K562 (cell line): ENCODE data around the gene KIF3B. TPM values are rescaled to one million over a fixed set of nuclear protein-coding genes. Genes with fewer than 3 reads are reported as not detected.

Experiments
- ATF4 ChIP-seq: fragments of 450-650 bp; formaldehyde crosslinking; IDR thresholded peaks from 2 replicates; pipeline ENCODE4 v1.4.0; 2022; ENCODE audit warnings: mild to moderate bottlenecking, moderate library complexity
- BCLAF1 ChIP-seq, 2 experiments: fragments of 450-650 bp in 1 of 2; IDR thresholded peaks; 2 replicates each; pipeline ENCODE4 v1.6.1; 2011 to 2017; ENCODE audit warnings: low read depth in 2 of 2, antibody characterized with exemption in 1 of 2, borderline replicate concordance in 1 of 2, low read length in 1 of 2, mild to moderate bottlenecking in 1 of 2, mixed read lengths in 1 of 2; ENCODE audit not compliant: control insufficient read depth in 1 of 2
- BRD9 ChIP-seq: fragments of 450-650 bp; IDR thresholded peaks from 2 replicates; pipeline ENCODE4 v1.6.1; 2018; ENCODE audit warnings: low read depth; ENCODE audit not compliant: partially characterized antibody
- CREB1 ChIP-seq, 2 experiments: sonication (generic) in 1 of 2; formaldehyde crosslinking in 1 of 2; IDR thresholded peaks; 2 replicates each; pipeline versions ENCODE4 v1.6.1 to v1.8.0; 2012 to 2022; ENCODE audit warnings: inconsistent platforms in 1 of 2, mild to moderate bottlenecking in 1 of 2, missing genetic modification reagents in 1 of 2, moderate library complexity in 1 of 2
- ELF1 ChIP-seq: fragments of 200-800 bp; sonication (Bioruptor generic); IDR thresholded peaks from 2 replicates; pipeline ENCODE4 v1.6.1; 2016; ENCODE audit warnings: missing genetic modification characterization, missing compliant biosample characterization
- ELK1 ChIP-seq: sonication (generic); formaldehyde crosslinking; IDR thresholded peaks from 2 replicates; pipeline ENCODE4 v1.8.1; 2022; ENCODE audit warnings: missing genetic modification reagents
- HDAC2 ChIP-seq: fragments of 450-650 bp; IDR thresholded peaks from 2 replicates; pipeline ENCODE4 v1.6.1; 2016; ENCODE audit warnings: mild to moderate bottlenecking
- HDAC3 ChIP-seq: fragments of 450-650 bp; IDR thresholded peaks from 2 replicates; pipeline ENCODE4 v1.6.1; 2018; ENCODE audit warnings: borderline replicate concordance, mild to moderate bottlenecking, moderate library complexity; ENCODE audit not compliant: partially characterized antibody
- IFI16 ChIP-seq: fragments of 250-450 bp; sonication (Bioruptor Pico); IDR thresholded peaks from 2 replicates; pipeline ENCODE4 v2.1.2; 2022; ENCODE audit warnings: mild to moderate bottlenecking, inconsistent platforms
- KDM5B ChIP-seq: fragments of 200-600 bp; sonication (generic); IDR thresholded peaks from 2 replicates; pipeline ENCODE4 v1.6.1; 2012; ENCODE audit warnings: low read depth, mild to moderate bottlenecking, moderate library complexity, low read length, control low read depth, inconsistent platforms; ENCODE audit not compliant: insufficient replicate concordance
- KLF13 ChIP-seq: fragments of 450-650 bp; IDR thresholded peaks from 2 replicates; pipeline ENCODE4 v1.6.1; 2016; ENCODE audit warnings: missing genetic modification characterization, low read depth, mild to moderate bottlenecking, missing compliant biosample characterization, moderate library complexity, borderline replicate concordance
- LEF1 ChIP-seq: fragments of 450-650 bp; IDR thresholded peaks from 2 replicates; pipeline ENCODE4 v1.6.1; 2016; ENCODE audit warnings: mild to moderate bottlenecking
- MAFF ChIP-seq: IDR thresholded peaks from 2 replicates; pipeline ENCODE4 v1.6.1; 2012; ENCODE audit warnings: low read length, improper control_type of control experiment
- MTF1 ChIP-seq: fragments of 250-450 bp; sonication (Bioruptor Pico); IDR thresholded peaks from 2 replicates; pipeline ENCODE4 v1.9.0; 2021; ENCODE audit warnings: moderate library complexity, mild to moderate bottlenecking, inconsistent platforms, borderline replicate concordance
- NCOA2 ChIP-seq, 2 experiments: fragments of 450-650 bp; IDR thresholded peaks; 2 replicates each; pipeline ENCODE4 v1.6.1; 2018; ENCODE audit warnings: mild to moderate bottlenecking in 2 of 2, moderate library complexity in 1 of 2; ENCODE audit not compliant: partially characterized antibody in 2 of 2
- NELFE ChIP-seq: IDR thresholded peaks from 2 replicates; pipeline ENCODE4 v1.6.1; 2011; ENCODE audit warnings: mild to moderate bottlenecking; ENCODE audit not compliant: insufficient read depth, insufficient read length
- RBBP5 ChIP-seq: fragments of 200-600 bp; sonication (generic); IDR thresholded peaks from 2 replicates; pipeline ENCODE4 v1.6.1; 2012; ENCODE audit warnings: borderline replicate concordance, mild to moderate bottlenecking, low read length, control low read depth, inconsistent platforms; ENCODE audit not compliant: insufficient read depth, poor library complexity, severe bottlenecking
- RBM22 ChIP-seq: fragments of 200-400 bp; formaldehyde crosslinking; IDR thresholded peaks from 2 replicates; pipeline ENCODE4 v1.6.1; 2018; ENCODE audit warnings: low read length, low read depth; ENCODE audit not compliant: poor library complexity, severe bottlenecking
- SMARCA5 ChIP-seq: fragments of 450-650 bp; IDR thresholded peaks from 2 replicates; pipeline ENCODE4 v1.6.1; 2016
- ZNF639 ChIP-seq, 2 experiments: fragments of 200-800 bp in 1 of 2; sonication (Bioruptor generic) in 1 of 2; sonication (generic) in 1 of 2; formaldehyde crosslinking in 1 of 2; IDR thresholded peaks in 1 of 2; conservative IDR thresholded peaks in 1 of 2; 2 replicates each; pipeline versions ENCODE4 v1.5.0 to v1.6.1; 2016 to 2020; ENCODE audit warnings: missing compliant biosample characterization in 1 of 2, missing genetic modification characterization in 1 of 2, missing genetic modification reagents in 1 of 2
- polyA plus RNA-seq, 8 experiments: library from polyadenylated mRNA; depleted of rRNA in 4 of 8; stranded (reverse) in 5 of 8; unstranded in 3 of 8; fragments of >200 nt; fragmentation: Nextera tagmentation in 2 of 8; fragmentation: Illumina TruSeq in 1 of 8; extraction: Ambion mirVana in 2 of 8; extraction: Trizol in 1 of 8; gene quantifications; 2 replicates each; pipeline versions ENCODE4 v1.2.1 to v1.2.3, GENCODE V29; 2011 to 2014; ENCODE audit warnings: inconsistent platforms in 1 of 8, missing spikeins in 1 of 8
- total RNA-seq, 7 experiments: library from RNA; depleted of rRNA in 6 of 7; stranded (reverse); fragments of >200 nt in 6 of 7; fragmentation: Illumina TruSeq in 2 of 7; extraction: Trizol in 2 of 7; gene quantifications; 2 replicates each; pipeline versions ENCODE4 v1.2.1 to v1.2.3, GENCODE V29; 2011 to 2021; ENCODE audit warnings: low replicate concordance in 1 of 7

Gene KIF3B
- total and polyA plus RNA-seq, 9 of the 15 experiments (the other 6 are each of a cell fraction or from before 2014, with no cell fraction given), result 2.9 to 12.3 (median 8.6) TPM

GRCh38 chr20:32357375-32357868 is 80.0 kb downstream of the KIF3B start (continued):
- no peak for TF ChIP-seq IFI16 (CRISPR knock-in tag)
- TF ChIP-seq HDAC2, result peak; percentile 76
- TF ChIP-seq HDAC3, result no peak
- TF ChIP-seq SMARCA5, result peak; percentile 77; the same call in 1 of the 2 replicates
- no peak for TF ChIP-seq RBBP5
- TF ChIP-seq ELF1 (tag), result no peak
- TF ChIP-seq BCLAF1 (IDR thresholded peaks at IDR 0.05; ENCODE audit: borderline replicate concordance in 1 of 2, control insufficient read depth in 1 of 2, low read depth in 2 of 2, low read length in 1 of 2), result no peak
- TF ChIP-seq ELK1 (CRISPR knock-in tag), result no peak
- TF ChIP-seq MAFF, result no peak
- TF ChIP-seq ZNF639 (CRISPR knock-in tag; conservative IDR thresholded peaks at IDR 0.05 in 1 of 2, IDR thresholded peaks at IDR 0.05 in 1 of 2), result no peak
- no peak for TF ChIP-seq LEF1
- TF ChIP-seq KLF13, result no peak
- no peak for TF ChIP-seq CREB1 (IDR thresholded peaks at IDR 0.05)
- TF ChIP-seq CREB1 (CRISPR knock-in tag; IDR thresholded peaks at IDR 0.05), result no peak
- TF ChIP-seq NELFE, result no peak
- TF ChIP-seq NCOA2 (IDR thresholded peaks at IDR 0.05; ENCODE audit: partially characterized antibody in 2 of 2), result no peak
- peak; percentile 100 for TF ChIP-seq BRD9
- no peak for TF ChIP-seq MTF1 (CRISPR knock-in tag)
- TF ChIP-seq ATF4 (CRISPR knock-in tag), result no peak
- TF ChIP-seq RBM22, result no peak
- no peak for TF ChIP-seq KDM5B
